ENCODE data around the gene CDADC1.

Gene CDADC1

DNA sequence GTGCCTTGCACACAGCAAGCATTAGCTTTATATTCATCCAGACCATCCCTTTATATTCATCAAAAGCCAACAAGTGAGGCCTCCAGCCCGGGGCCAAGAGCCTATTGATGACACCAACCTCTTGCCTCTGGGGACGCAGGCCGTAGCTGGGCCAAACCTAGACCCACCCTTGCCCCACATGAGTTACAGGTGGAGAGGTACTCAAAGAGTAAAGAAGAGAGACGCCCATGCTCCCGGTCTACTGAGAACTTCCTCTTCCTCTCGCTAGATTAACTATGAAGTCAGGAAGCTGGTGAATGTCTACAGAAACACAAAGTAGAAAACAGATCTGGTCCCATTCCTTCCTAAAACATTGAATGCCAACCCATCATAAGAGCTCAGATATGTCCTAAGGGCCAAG, 31.4 kb upstream of the CDADC1 start:
- no peak for TF ChIP-seq TAF1 (IDR thresholded peaks at IDR 0.05; ENCODE audit: low read depth, low read length)
- TF ChIP-seq POLR2A (IDR thresholded peaks at IDR 0.05; ENCODE audit: low read depth, low read length), result no peak
- TF ChIP-seq POU2F2 (IDR thresholded peaks at IDR 0.05; ENCODE audit: low read depth, low read length), result no peak
- no peak for TF ChIP-seq SPI1 (IDR thresholded peaks at IDR 0.05; ENCODE audit: low read depth, low read length)
- no peak for TF ChIP-seq POLR2AphosphoS5 (IDR thresholded peaks at IDR 0.05; ENCODE audit: low read depth, low read length)
- TF ChIP-seq PAX5 (IDR thresholded peaks at IDR 0.05; ENCODE audit: insufficient read depth, low read length, severe bottlenecking), result no peak
- DNase-seq (ENCODE audit: insufficient read length, low spot score) (no peak), FAIRE-seq (no peak)

GRCh38 chr13:49217962-49218492, 29.7 kb upstream of the CDADC1 start:
- TF ChIP-seq SPI1 (IDR thresholded peaks at IDR 0.05; ENCODE audit: low read depth, low read length), result no peak
- no peak for TF ChIP-seq TAF1 (IDR thresholded peaks at IDR 0.05; ENCODE audit: low read depth, low read length)
- TF ChIP-seq POLR2A (IDR thresholded peaks at IDR 0.05; ENCODE audit: low read depth, low read length), result no peak
- TF ChIP-seq PAX5 (IDR thresholded peaks at IDR 0.05; ENCODE audit: insufficient read depth, low read length, severe bottlenecking), result no peak
- no peak for TF ChIP-seq POU2F2 (IDR thresholded peaks at IDR 0.05; ENCODE audit: low read depth, low read length)
- no peak for TF ChIP-seq POLR2AphosphoS5 (IDR thresholded peaks at IDR 0.05; ENCODE audit: low read depth, low read length)
- no peak for DNase-seq (ENCODE audit: insufficient read length, low spot score)

GRCh38 chr13:49218493-49219051, 29.2 kb upstream of the CDADC1 start:
- DNase-seq (ENCODE audit: insufficient read length, low spot score), result no peak
- TF ChIP-seq TAF1 (IDR thresholded peaks at IDR 0.05; ENCODE audit: low read depth, low read length), result no peak
- no peak for TF ChIP-seq POLR2AphosphoS5 (IDR thresholded peaks at IDR 0.05; ENCODE audit: low read depth, low read length)
- no peak for TF ChIP-seq POLR2A (IDR thresholded peaks at IDR 0.05; ENCODE audit: low read depth, low read length)
- no peak for TF ChIP-seq SPI1 (IDR thresholded peaks at IDR 0.05; ENCODE audit: low read depth, low read length)
- TF ChIP-seq POU2F2 (IDR thresholded peaks at IDR 0.05; ENCODE audit: low read depth, low read length), result no peak
- no peak for TF ChIP-seq PAX5 (IDR thresholded peaks at IDR 0.05; ENCODE audit: insufficient read depth, low read length, severe bottlenecking)
- FAIRE-seq, result no peak

More at GRCh38 chr13:49217962-49218492, 29.7 kb upstream of the CDADC1 start:
- FAIRE-seq, result no peak

GRCh38 chr13:49219647-49220035, 28.1 kb upstream of the CDADC1 start:
- TF ChIP-seq PAX5 (IDR thresholded peaks at IDR 0.05; ENCODE audit: insufficient read depth, low read length, severe bottlenecking), result no peak
- no peak for TF ChIP-seq POLR2AphosphoS5 (IDR thresholded peaks at IDR 0.05; ENCODE audit: low read depth, low read length)
- TF ChIP-seq TAF1 (IDR thresholded peaks at IDR 0.05; ENCODE audit: low read depth, low read length), result no peak
- TF ChIP-seq POU2F2 (IDR thresholded peaks at IDR 0.05; ENCODE audit: low read depth, low read length), result no peak
- DNase-seq (ENCODE audit: insufficient read length, low spot score) (no peak), FAIRE-seq (no peak)

GRCh38 chr13:49220036-49220855, 27.5 kb upstream of the CDADC1 start, which contains the start of gene MLNR:
MLNR (plus strand) TSS chr13:49220338; CDS start chr13:49220338, 0 bp downstream.
- DNase-seq (ENCODE audit: insufficient read length, low spot score) (peak; percentile 55), FAIRE-seq (peak; percentile 87)
- TF ChIP-seq POLR2A (IDR thresholded peaks at IDR 0.05; ENCODE audit: low read depth, low read length) (no peak), POLR2AphosphoS5 (IDR thresholded peaks at IDR 0.05; ENCODE audit: low read depth, low read length) (no peak), TAF1 (IDR thresholded peaks at IDR 0.05; ENCODE audit: low read depth, low read length) (no peak), SPI1 (IDR thresholded peaks at IDR 0.05; ENCODE audit: low read depth, low read length) (no peak), POU2F2 (IDR thresholded peaks at IDR 0.05; ENCODE audit: low read depth, low read length) (no peak), PAX5 (IDR thresholded peaks at IDR 0.05; ENCODE audit: insufficient read depth, low read length, severe bottlenecking) (no peak)

- peak; percentile 31 for DNase-seq (ENCODE audit: insufficient read length, low spot score)
- FAIRE-seq, result peak; percentile 38
These were observed 26.7 kb upstream of the CDADC1 start for GRCh38 chr13:49220856-49221589.

DNA sequence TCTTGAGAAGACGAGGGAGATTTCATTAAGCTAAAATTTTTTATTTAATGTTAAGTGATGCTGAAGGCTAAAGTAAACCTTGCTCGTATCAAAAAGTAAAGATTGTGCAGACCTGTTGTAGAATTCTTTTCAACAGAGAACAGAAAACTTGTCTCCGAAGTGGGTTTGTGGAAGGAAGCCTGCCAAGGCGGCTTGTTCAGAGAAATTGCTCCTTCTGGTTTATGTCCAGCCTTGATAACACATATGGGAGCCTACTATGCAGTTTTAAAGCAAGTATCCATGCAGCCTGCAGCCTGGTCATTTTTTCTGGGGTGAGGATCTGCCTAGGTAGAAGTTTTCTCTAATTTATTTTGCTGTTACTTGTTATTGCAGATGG, 26.1 kb upstream of the CDADC1 start:
- DNase-seq (ENCODE audit: insufficient read length, low spot score) (no peak), FAIRE-seq (no peak)
- TF ChIP-seq POU2F2 (IDR thresholded peaks at IDR 0.05; ENCODE audit: low read depth, low read length), result no peak
- TF ChIP-seq TAF1 (IDR thresholded peaks at IDR 0.05; ENCODE audit: low read depth, low read length), result no peak
- TF ChIP-seq PAX5 (IDR thresholded peaks at IDR 0.05; ENCODE audit: insufficient read depth, low read length, severe bottlenecking), result no peak
- no peak for TF ChIP-seq SPI1 (IDR thresholded peaks at IDR 0.05; ENCODE audit: low read depth, low read length)
- TF ChIP-seq POLR2AphosphoS5 (IDR thresholded peaks at IDR 0.05; ENCODE audit: low read depth, low read length), result no peak
- no peak for TF ChIP-seq POLR2A (IDR thresholded peaks at IDR 0.05; ENCODE audit: low read depth, low read length)

More at GRCh38 chr13:49220856-49221589, 26.7 kb upstream of the CDADC1 start:
- TF ChIP-seq POLR2A (IDR thresholded peaks at IDR 0.05; ENCODE audit: low read depth, low read length) (no peak), POLR2AphosphoS5 (IDR thresholded peaks at IDR 0.05; ENCODE audit: low read depth, low read length) (no peak), SPI1 (IDR thresholded peaks at IDR 0.05; ENCODE audit: low read depth, low read length) (no peak), TAF1 (IDR thresholded peaks at IDR 0.05; ENCODE audit: low read depth, low read length) (no peak), POU2F2 (IDR thresholded peaks at IDR 0.05; ENCODE audit: low read depth, low read length) (no peak), PAX5 (IDR thresholded peaks at IDR 0.05; ENCODE audit: insufficient read depth, low read length, severe bottlenecking) (no peak)

- DNase-seq (ENCODE audit: insufficient read length, low spot score), result no peak
- TF ChIP-seq TAF1 (IDR thresholded peaks at IDR 0.05; ENCODE audit: low read depth, low read length) (no peak), POU2F2 (IDR thresholded peaks at IDR 0.05; ENCODE audit: low read depth, low read length) (no peak), POLR2A (IDR thresholded peaks at IDR 0.05; ENCODE audit: low read depth, low read length) (no peak), POLR2AphosphoS5 (IDR thresholded peaks at IDR 0.05; ENCODE audit: low read depth, low read length) (no peak), PAX5 (IDR thresholded peaks at IDR 0.05; ENCODE audit: insufficient read depth, low read length, severe bottlenecking) (no peak), SPI1 (IDR thresholded peaks at IDR 0.05; ENCODE audit: low read depth, low read length) (no peak)
- no peak for FAIRE-seq
These were observed 22.3 kb upstream of the CDADC1 start for GRCh38 chr13:49225223-49226042.

Data from GM12891 (cell line).